Placental pericyte (primary cell): ENCODE results near the gene DUSP21. TPM values are rescaled to one million over a fixed set of nuclear protein-coding genes. Genes with fewer than 3 reads are reported as not detected.

Experiments used
- total RNA-seq: library from RNA; depleted of rRNA; stranded (reverse); fragments of >200 nt; gene quantifications from 2 replicates; pipeline ENCODE4 v1.2.3, GENCODE V29; 2012

DUSP21 gene
- not detected in 2 replicates for total RNA-seq

GRCh38 chrX:44843753-44844152 is at the start of gene DUSP21:
DUSP21 (plus strand) TSS chrX:44844021; CDS start chrX:44844133, 112 bp downstream.

GRCh38 chrX:44872821-44873414 is 29.1 kb downstream of the DUSP21 start, which contains the start of gene KDM6A:
KDM6A (plus strand) TSS chrX:44873188; CDS start chrX:44873552, 364 bp downstream.

Other genes starting within 250 kb of the DUSP21 start
- gene KDM6A, start 29.2 kb downstream of the DUSP21 start, total RNA-seq, result 24.2 and 30.2 TPM in 2 replicates